Body of pancreas (tissue), 4 donors: Measurements from ENCODE around the gene PML.
"Not testable (repeated sequence)": the region's sequence is repeated elsewhere in the genome, so short reads cannot be mapped to it uniquely, and the experiment has no call there.

Experiments used
- CTCF ChIP-seq, 7 experiments: fragments of 450-650 bp in 4 of 7; fragments of 200-600 bp in 3 of 7; sonication (generic) in 3 of 7; IDR thresholded peaks; one replicate each; pipeline ENCODE4 v1.5.1; 2016 to 2019; ENCODE audit warnings: antibody characterized with exemption in 7 of 7
- POLR2A ChIP-seq, 3 donors: fragments of 450-650 bp; IDR thresholded peaks; one replicate each; pipeline ENCODE4 v1.6.1; 2016; ENCODE audit warnings: antibody characterized with exemption in 3 of 3, mild to moderate bottlenecking in 2 of 3

GRCh38 chr15:74094567-74094966 lies 100.1 kb downstream of the PML start:
- not testable (repeated sequence) for TF ChIP-seq CTCF, POLR2A (IDR thresholded peaks at IDR 0.05)
